T-cell (primary cell): ENCODE data around the gene FGD5. TPM values are rescaled to one million over a fixed set of nuclear protein-coding genes. Genes with fewer than 3 reads are reported as not detected.

Experiments
- ATAC-seq, 4 experiments: fragments of 200-7000 bp in 3 of 4; fragments of 150-1000 bp in 1 of 4; cut with Tn5 transposase; replicated peaks in 1 of 4; 1 replicate in 3 of 4; 2 replicates in 1 of 4; pipeline ENCODE4 v1.10.0; 2021; ENCODE audit warnings: moderate library complexity in 3 of 4, mild to moderate bottlenecking in 2 of 4, moderate number of reproducible peaks in 1 of 4
- CTCF ChIA-PET, 2 donors: fragments of 300-600 bp; sonication (Branson Sonifier 250); formaldehyde crosslinking; loops; one replicate each; lab custom pipeline; 2022; ENCODE audit warnings: antibody characterized with exemption in 2 of 2; lab: Charles Lee
- POLR2A ChIA-PET, 2 donors: fragments of 300-600 bp; sonication (Branson Sonifier 250); formaldehyde crosslinking; loops; one replicate each; lab custom pipeline; 2022; ENCODE audit warnings: antibody characterized with exemption in 2 of 2; lab: Charles Lee
- DNase-seq, 35 experiments: peaks; one replicate each; pipeline versions ENCODE4 v3.0.0 to v3.0.0-alpha.2; 2013 to 2023
- H3K27ac ChIP-seq: one replicate; pipeline ENCODE4 v1.5.1; 2013; ENCODE audit warnings: low read length
- H3K27me3 ChIP-seq, 2 experiments: replicated peaks in 1 of 2; 1 replicate in 1 of 2; 2 replicates in 1 of 2; pipeline versions ENCODE4 v1.6.1 to v1.7.0; 2013; ENCODE audit warnings: low read length in 1 of 2, mixed read lengths in 1 of 2; ENCODE audit not compliant: control insufficient read depth in 2 of 2, insufficient read depth in 2 of 2; ENCODE audit errors: extremely low read depth in 1 of 2
- H3K36me3 ChIP-seq, 2 donors: 1 replicate in 1 of 2; 2 replicates in 1 of 2; pipeline versions ENCODE4 v1.6.1 to v1.7.0; 2013; ENCODE audit warnings: low read length in 1 of 2; ENCODE audit not compliant: control insufficient read depth in 2 of 2, insufficient read depth in 1 of 2; ENCODE audit errors: extremely low read depth in 1 of 2
- H3K4me1 ChIP-seq, 2 experiments: 1 replicate in 1 of 2; 2 replicates in 1 of 2; pipeline versions ENCODE4 v1.6.1 to v1.7.0; 2013; ENCODE audit warnings: low read length in 2 of 2, mixed read lengths in 1 of 2; ENCODE audit not compliant: insufficient read depth in 2 of 2, control insufficient read depth in 1 of 2; ENCODE audit errors: extremely low read depth in 1 of 2
- H3K4me3 ChIP-seq, 2 donors: 1 replicate in 1 of 2; 2 replicates in 1 of 2; pipeline versions ENCODE4 v1.5.1 to v1.7.0; 2013; ENCODE audit warnings: mild to moderate bottlenecking in 2 of 2, low read length in 1 of 2, moderate library complexity in 1 of 2; ENCODE audit not compliant: control insufficient read depth in 1 of 2; ENCODE audit errors: extremely low read depth in 1 of 2
- H3K9me3 ChIP-seq: 2 replicates; pipeline ENCODE4 v1.7.0; 2013
- H3K27ac Mint-ChIP-seq, 2 donors: one replicate each; pipeline ENCODE4 v1.8.0; 2020 to 2021; ENCODE audit warnings: mild to moderate bottlenecking in 2 of 2, mixed read lengths in 2 of 2
- H3K27me3 Mint-ChIP-seq, 2 donors: one replicate each; pipeline ENCODE4 v1.8.0; 2021 to 2022; ENCODE audit warnings: mixed read lengths in 2 of 2
- H3K36me3 Mint-ChIP-seq: one replicate; pipeline ENCODE4 v1.8.0; 2021; ENCODE audit warnings: mixed read lengths
- H3K4me1 Mint-ChIP-seq, 3 donors: one replicate each; pipeline ENCODE4 v1.8.0; 2020 to 2022; ENCODE audit warnings: mixed read lengths in 3 of 3, mild to moderate bottlenecking in 1 of 3
- H3K4me3 Mint-ChIP-seq, 3 donors: one replicate each; pipeline ENCODE4 v1.8.0; 2020 to 2022; ENCODE audit warnings: mild to moderate bottlenecking in 3 of 3, mixed read lengths in 3 of 3, moderate library complexity in 3 of 3
- H3K9me3 Mint-ChIP-seq, 3 donors: one replicate each; pipeline ENCODE4 v1.8.0; 2020 to 2022; ENCODE audit warnings: mixed read lengths in 3 of 3
- WGBS: methylation state at CpG from one replicate; pipeline ENCODE4 v1.1.5; 2013; ENCODE audit warnings: missing lambda C conversion rate; ENCODE audit not compliant: insufficient coverage; 5-methylcytosine and 5-hydroxymethylcytosine counted together
- total RNA-seq, 35 experiments: library from RNA in 6 of 35; stranded (reverse) in 6 of 35; fragments of 120-200 nt in 1 of 35; gene quantifications; one replicate each; pipeline versions ENCODE4 v1.2.1 to v1.2.4 and lab custom pipeline; 2013 to 2026

Gene FGD5
- total RNA-seq, 5 donors from 2014 or later (not counting 1 experiment from before 2014, with no cell fraction given): 0.13 to 0.53 (median 0.32) TPM; not detected in 2

DNA sequence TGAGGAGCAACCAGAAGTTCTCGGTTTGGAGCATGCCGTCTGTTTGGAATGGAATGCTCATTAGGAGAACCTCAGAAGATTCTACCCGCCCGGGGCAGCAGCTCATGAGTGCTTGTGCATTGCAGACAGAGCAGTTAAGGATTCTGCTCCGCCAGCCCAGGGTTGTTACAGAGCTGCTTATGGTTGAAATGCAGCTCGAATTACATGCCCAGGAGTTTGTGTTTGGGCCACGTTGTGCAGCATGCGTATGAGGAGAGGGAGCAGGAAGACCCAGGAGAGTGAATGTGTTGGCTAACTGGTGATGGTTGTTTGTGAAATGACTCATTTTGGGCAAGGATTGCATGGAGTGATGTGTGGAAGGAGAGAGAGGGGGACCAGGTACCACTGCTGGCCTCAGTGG is 9.0 kb downstream of the FGD5 start:
- 87% methylated on average over 8 of the region's 8 CpGs for WGBS
- peaks cover 0 to 14% (median 0%) of the 10 kb centered on the region in 3 donors for H3K4me1 Mint-ChIP-seq
- H3K4me3 Mint-ChIP-seq: no peak overlapping the region
- no peaks in the 10 kb centered on the region for H3K36me3 Mint-ChIP-seq
- Histone ChIP-seq H3K4me3 (no peak overlapping the region), H3K4me1 (no peaks in the 10 kb centered on the region), H3K27ac (no peak overlapping the region), H3K9me3 (no peaks in the 10 kb centered on the region), H3K27me3 (peaks cover 0 to 27% of the 10 kb centered on the region in 2 experiments), H3K36me3 (no peaks in the 10 kb centered on the region)
- CTCF ChIA-PET: no interaction called here
- no peak overlapping the region for H3K27ac Mint-ChIP-seq
- DNase-seq (no peak), ATAC-seq (no peak)
- POLR2A ChIA-PET: no interaction called here
- peaks cover 4 to 26% of the 10 kb centered on the region in 2 donors for H3K27me3 Mint-ChIP-seq
- no peaks in the 10 kb centered on the region for H3K9me3 Mint-ChIP-seq

DNA sequence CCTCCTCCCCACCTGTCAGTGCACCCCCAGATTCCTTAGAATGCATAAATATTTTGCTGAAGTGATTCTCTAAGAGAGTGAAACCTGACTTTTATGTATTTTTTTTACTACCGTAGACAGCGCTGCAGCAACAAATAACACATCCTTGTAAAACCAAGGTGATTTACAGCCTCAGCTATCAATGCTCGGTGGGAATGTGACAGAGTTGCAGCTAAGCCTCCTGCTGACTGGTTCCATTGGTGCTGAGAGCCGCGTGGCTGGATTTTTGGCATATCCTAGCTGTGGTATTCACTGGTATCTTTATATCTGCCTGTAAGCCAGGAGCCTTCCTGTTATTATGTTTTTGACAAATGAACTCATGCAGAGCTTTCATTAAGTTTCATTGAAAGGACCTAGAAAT is 11.0 kb downstream of the FGD5 start:
- H3K27ac Mint-ChIP-seq: no peak overlapping the region
- peaks cover 4 to 26% of the 10 kb centered on the region in 2 donors for H3K27me3 Mint-ChIP-seq
- H3K36me3 ChIP-seq: no peaks in the 10 kb centered on the region
- DNase-seq (no peak), ATAC-seq (no peak)
- 69% methylated on average over 2 of the region's 5 CpGs for WGBS
- H3K4me1 ChIP-seq: no peaks in the 10 kb centered on the region
- peaks cover 0 to 7% (median 0%) of the 10 kb centered on the region in 3 donors for H3K4me1 Mint-ChIP-seq
- POLR2A ChIA-PET: no interaction called here
- no peak overlapping the region for H3K4me3 Mint-ChIP-seq
- CTCF ChIA-PET: no interaction called here
- H3K9me3 Mint-ChIP-seq: no peaks in the 10 kb centered on the region
- no peaks in the 10 kb centered on the region for H3K36me3 Mint-ChIP-seq
- H3K27me3 ChIP-seq: peaks cover 0 to 25% of the 10 kb centered on the region in 2 experiments
- no peak overlapping the region for H3K4me3 ChIP-seq
- no peak overlapping the region for H3K27ac ChIP-seq
- no peaks in the 10 kb centered on the region for H3K9me3 ChIP-seq

DNA sequence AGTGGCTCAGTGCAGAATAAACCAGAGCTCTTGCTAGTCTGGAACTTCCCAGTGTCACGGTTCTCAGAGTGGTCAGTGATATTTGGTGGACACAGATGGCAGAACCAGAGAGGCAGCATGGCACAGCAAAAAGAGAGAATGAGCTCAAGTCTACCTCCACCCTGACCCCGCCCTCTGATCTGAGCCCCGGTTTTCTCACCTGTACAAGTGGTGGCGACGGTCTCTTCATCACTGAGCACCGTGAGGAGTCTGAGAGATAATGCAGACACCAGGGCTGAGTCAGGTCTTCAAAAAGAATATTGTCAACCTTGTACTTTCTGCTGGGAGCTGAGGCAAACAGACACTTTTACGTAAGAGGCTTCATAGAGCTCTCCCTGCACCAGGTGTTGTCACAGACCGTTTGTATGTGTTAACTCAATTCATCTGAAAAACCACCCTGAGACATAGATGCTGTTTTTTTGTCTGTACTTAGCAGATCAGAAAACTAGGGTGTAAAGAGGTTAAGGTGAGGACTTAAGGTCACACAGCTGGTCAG is 13.2 kb downstream of the FGD5 start:
- no peaks in the 10 kb centered on the region for H3K36me3 Mint-ChIP-seq
- H3K4me3 Mint-ChIP-seq: no peak overlapping the region
- no peaks in the 10 kb centered on the region for H3K9me3 Mint-ChIP-seq
- Histone ChIP-seq H3K27ac (no peak overlapping the region), H3K36me3 (no peaks in the 10 kb centered on the region), H3K9me3 (no peaks in the 10 kb centered on the region), H3K4me1 (no peaks in the 10 kb centered on the region), H3K4me3 (no peak overlapping the region), H3K27me3 (peaks cover 0 to 31% of the 10 kb centered on the region in 2 experiments)
- no peak overlapping the region for H3K27ac Mint-ChIP-seq
- peaks cover 4 to 28% of the 10 kb centered on the region in 2 donors for H3K27me3 Mint-ChIP-seq
- no peak for ATAC-seq
- no peak for DNase-seq
- WGBS: 48% methylated on average over 6 of the region's 8 CpGs
- H3K4me1 Mint-ChIP-seq: peaks cover 0 to 7% (median 0%) of the 10 kb centered on the region in 3 donors
- ChIA-PET POLR2A (no interaction called here), CTCF (interaction anchor here in 1 of 2 donors (0.5 kb wide), 1 partner anchor 38 kb away, joined by 4 read pairs; no protein-coding TSS in a partner anchor)

DNA sequence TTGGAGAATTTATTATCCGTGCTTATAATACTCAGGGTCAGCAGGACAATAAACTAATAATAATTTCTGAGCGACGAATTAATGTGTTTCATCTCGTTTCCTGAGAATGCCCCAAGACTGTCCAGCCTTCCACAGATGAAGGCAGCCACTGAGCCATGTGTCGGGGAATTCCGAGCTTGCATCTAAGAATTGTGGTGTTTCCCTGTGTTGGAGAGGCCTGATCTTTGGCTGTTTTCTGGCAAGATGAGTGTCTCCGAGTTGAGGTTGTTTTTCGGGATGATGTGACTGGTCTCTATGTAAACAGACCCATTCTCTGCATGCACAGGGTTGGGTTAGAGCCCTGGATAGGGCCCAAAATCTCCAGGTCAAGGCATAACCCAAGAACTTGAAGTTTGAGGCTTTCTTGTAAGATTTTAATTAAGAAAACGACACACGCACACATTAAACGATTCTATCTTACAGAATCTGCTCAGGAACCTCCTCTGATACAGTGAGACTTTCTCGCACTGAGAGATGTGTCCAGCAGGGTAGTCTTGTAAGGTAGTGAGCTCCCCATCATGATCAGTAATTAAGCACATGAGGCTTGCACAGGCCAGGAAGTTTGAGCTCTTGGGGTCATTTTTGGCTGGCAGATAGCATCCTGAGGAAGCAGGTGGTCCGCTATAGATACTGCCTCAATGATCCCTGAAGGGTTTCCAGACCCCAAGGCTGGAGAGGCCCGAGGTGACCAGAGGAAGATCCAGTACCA is 14.4 kb downstream of the FGD5 start:
- CTCF ChIA-PET: no interaction called here
- Mint-ChIP-seq H3K4me1 (peaks cover 0 to 7% (median 0%) of the 10 kb centered on the region in 3 donors), H3K4me3 (no peak overlapping the region), H3K27ac (no peak overlapping the region), H3K36me3 (no peaks in the 10 kb centered on the region), H3K27me3 (peaks cover 0 to 23% of the 10 kb centered on the region in 2 donors), H3K9me3 (no peaks in the 10 kb centered on the region)
- no peak for DNase-seq
- POLR2A ChIA-PET: no interaction called here
- H3K4me1 ChIP-seq: no peaks in the 10 kb centered on the region
- no peak for ATAC-seq
- peaks cover 0 to 35% of the 10 kb centered on the region in 2 experiments for H3K27me3 ChIP-seq
- WGBS: 73% methylated on average over 9 of the region's 14 CpGs
- H3K36me3 ChIP-seq: no peaks in the 10 kb centered on the region
- no peaks in the 10 kb centered on the region for H3K9me3 ChIP-seq
- H3K4me3 ChIP-seq: no peak overlapping the region
- H3K27ac ChIP-seq: no peak overlapping the region

DNA sequence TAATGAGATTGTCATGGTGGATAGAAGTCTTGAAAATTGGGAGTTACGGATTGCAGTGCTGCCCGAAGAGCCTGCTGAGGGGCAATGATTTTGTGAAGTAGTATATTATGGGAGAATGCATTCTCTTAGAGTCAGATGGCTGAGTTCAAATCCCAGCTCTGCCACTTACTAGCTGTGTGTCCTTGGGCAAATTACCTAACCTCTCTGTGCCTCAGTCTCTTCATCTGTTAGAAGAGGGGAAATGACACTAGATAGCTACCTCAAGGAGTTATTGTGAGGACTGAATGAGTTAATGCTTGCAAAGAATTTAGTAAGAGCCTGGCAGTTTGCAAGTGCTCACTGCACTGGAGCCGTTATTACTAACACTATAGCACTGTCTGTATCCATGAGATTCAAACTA is 15.4 kb downstream of the FGD5 start:
- H3K9me3 ChIP-seq: no peaks in the 10 kb centered on the region
- POLR2A ChIA-PET: no interaction called here
- Mint-ChIP-seq H3K4me3 (no peak overlapping the region), H3K36me3 (no peaks in the 10 kb centered on the region), H3K27ac (no peak overlapping the region), H3K27me3 (peaks cover 0 to 16% of the 10 kb centered on the region in 2 donors), H3K9me3 (no peaks in the 10 kb centered on the region), H3K4me1 (peaks cover 0 to 13% (median 0%) of the 10 kb centered on the region in 3 donors)
- 59% methylated on average over 3 of the region's 3 CpGs for WGBS
- no peaks in the 10 kb centered on the region for H3K4me1 ChIP-seq
- no peak for ATAC-seq
- no peaks in the 10 kb centered on the region for H3K36me3 ChIP-seq
- no peak overlapping the region for H3K4me3 ChIP-seq
- H3K27ac ChIP-seq: no peak overlapping the region
- peaks cover 0 to 32% of the 10 kb centered on the region in 2 experiments for H3K27me3 ChIP-seq
- no peak for DNase-seq
- CTCF ChIA-PET: no interaction called here

DNA sequence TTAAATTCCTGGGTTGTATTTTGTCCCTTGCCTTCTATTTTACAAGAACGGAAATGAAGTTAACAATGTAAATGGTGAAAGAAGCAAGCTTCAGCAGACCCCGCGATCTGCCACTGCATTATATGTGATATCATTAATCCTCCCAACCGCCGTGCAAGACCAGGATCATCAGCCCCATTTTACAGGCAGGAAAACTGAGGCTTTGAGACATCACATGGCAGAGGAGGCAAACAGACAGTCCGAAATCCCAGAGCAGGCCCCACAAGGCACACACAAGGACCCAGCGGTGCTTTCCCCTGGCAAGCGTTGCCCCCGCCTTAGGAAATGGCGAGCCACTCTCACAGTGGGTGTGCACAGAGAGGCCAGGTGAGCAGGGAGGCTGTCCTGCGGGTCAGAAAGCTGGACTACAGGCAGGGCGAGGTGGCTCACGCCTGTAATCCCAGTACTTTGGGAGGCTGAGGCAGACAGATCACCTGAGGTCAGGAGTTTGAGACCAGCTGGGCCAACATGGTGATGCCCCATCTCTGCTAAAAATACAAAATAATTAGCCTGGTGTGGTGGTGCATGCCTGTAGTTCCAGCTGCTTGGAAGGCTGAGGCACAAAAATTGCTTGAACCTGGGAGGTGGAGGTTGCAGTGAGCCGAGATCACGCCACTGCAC is 16.2 kb downstream of the FGD5 start:
- ChIA-PET POLR2A (no interaction called here), CTCF (no interaction called here)
- Mint-ChIP-seq H3K4me1 (peaks cover 0 to 17% (median 0%) of the 10 kb centered on the region in 3 donors), H3K27ac (no peak overlapping the region), H3K4me3 (no peak overlapping the region), H3K9me3 (no peaks in the 10 kb centered on the region), H3K27me3 (peaks cover 0 to 13% of the 10 kb centered on the region in 2 donors), H3K36me3 (no peaks in the 10 kb centered on the region)
- no peaks in the 10 kb centered on the region for H3K4me1 ChIP-seq
- H3K27me3 ChIP-seq: peaks cover 0 to 29% of the 10 kb centered on the region in 2 experiments
- no peak for ATAC-seq
- WGBS: 87% methylated on average over 12 of the region's 15 CpGs
- H3K27ac ChIP-seq: no peak overlapping the region
- H3K36me3 ChIP-seq: no peaks in the 10 kb centered on the region
- DNase-seq: no peak
- no peaks in the 10 kb centered on the region for H3K9me3 ChIP-seq
- H3K4me3 ChIP-seq: no peak overlapping the region
